ENCODE data around the gene HLA-DRA.

- no peak for TF ChIP-seq CTCF (IDR thresholded peaks at IDR 0.05)
- TF ChIP-seq POLR2A (IDR thresholded peaks at IDR 0.05): no peak
Observed at GRCh38 chr6:32406197-32406596, 33.5 kb upstream of the HLA-DRA start.

Measured in vagina (tissue), 2 donors.